ENCODE measurements around the gene HAO2. TPM values are rescaled to one million over a fixed set of nuclear protein-coding genes. Genes with fewer than 3 reads are reported as not detected.

Gene HAO2
- total RNA-seq, 2 experiments from 2014 or later: not detected

DNA sequence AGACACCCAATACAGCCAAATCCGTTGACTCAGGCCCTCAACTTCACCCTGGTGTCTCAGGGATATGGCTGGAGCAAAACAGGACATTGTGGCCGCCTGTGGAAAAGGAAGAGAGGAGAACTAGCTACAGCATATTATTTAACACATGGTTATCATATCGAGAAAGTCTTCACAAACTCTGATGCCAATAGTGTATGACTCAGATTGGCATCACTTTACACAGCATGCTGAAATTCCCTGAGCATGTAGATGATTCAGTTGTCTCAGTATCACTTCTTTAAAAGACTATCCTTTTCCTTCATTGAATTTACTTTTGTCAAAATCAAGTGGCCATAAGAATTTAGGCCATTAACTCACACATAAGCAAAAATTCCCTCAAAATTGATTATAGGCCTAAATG is 66.5 kb downstream of the HAO2 start:
- H3K27ac ChIP-seq (ENCODE audit: low read depth in 1 of 2, low read length in 2 of 2): no peak overlapping the region
- Mint-ChIP-seq H3K36me3 (ENCODE audit: low read depth) (no peaks in the 10 kb centered on the region), H3K27me3 (peaks cover 28% of the 10 kb centered on the region), H3K4me3 (no peak overlapping the region), H3K27ac (no peak overlapping the region), H3K9me3 (no peaks in the 10 kb centered on the region), H3K4me1 (ENCODE audit: low read depth) (no peaks in the 10 kb centered on the region)
- intact Hi-C loops (cut with DNase I, micrococcal nuclease): no loop called here
- H3K36me3 ChIP-seq (ENCODE audit: insufficient read depth, low read length): no peaks in the 10 kb centered on the region
- peaks cover 0 to 5% of the 10 kb centered on the region in 2 experiments for H3K27me3 ChIP-seq (ENCODE audit: control insufficient read depth in 1 of 2, insufficient read depth in 2 of 2, low read length in 2 of 2)
- H3K9me3 ChIP-seq (ENCODE audit: control insufficient read depth in 1 of 2, insufficient read depth in 1 of 2, low read length in 2 of 2): peaks cover 0 to 4% of the 10 kb centered on the region in 2 experiments
- no peak overlapping the region for H3K4me3 ChIP-seq (ENCODE audit: low read length)
- DNase-seq (no peak), ATAC-seq (ENCODE audit: poor library complexity) (no peak)
- H3K4me1 ChIP-seq (ENCODE audit: insufficient read depth, low read length): no peaks in the 10 kb centered on the region
- POLR2A ChIA-PET: no interaction called here
- TF ChIP-seq, protein P1, sequence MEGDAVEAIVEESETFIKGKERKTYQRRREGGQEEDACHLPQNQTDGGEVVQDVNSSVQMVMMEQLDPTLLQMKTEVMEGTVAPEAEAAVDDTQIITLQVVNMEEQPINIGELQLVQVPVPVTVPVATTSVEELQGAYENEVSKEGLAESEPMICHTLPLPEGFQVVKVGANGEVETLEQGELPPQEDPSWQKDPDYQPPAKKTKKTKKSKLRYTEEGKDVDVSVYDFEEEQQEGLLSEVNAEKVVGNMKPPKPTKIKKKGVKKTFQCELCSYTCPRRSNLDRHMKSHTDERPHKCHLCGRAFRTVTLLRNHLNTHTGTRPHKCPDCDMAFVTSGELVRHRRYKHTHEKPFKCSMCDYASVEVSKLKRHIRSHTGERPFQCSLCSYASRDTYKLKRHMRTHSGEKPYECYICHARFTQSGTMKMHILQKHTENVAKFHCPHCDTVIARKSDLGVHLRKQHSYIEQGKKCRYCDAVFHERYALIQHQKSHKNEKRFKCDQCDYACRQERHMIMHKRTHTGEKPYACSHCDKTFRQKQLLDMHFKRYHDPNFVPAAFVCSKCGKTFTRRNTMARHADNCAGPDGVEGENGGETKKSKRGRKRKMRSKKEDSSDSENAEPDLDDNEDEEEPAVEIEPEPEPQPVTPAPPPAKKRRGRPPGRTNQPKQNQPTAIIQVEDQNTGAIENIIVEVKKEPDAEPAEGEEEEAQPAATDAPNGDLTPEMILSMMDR (IDR thresholded peaks at IDR 0.05): no peak
- CTCF ChIA-PET: no interaction called here

DNA sequence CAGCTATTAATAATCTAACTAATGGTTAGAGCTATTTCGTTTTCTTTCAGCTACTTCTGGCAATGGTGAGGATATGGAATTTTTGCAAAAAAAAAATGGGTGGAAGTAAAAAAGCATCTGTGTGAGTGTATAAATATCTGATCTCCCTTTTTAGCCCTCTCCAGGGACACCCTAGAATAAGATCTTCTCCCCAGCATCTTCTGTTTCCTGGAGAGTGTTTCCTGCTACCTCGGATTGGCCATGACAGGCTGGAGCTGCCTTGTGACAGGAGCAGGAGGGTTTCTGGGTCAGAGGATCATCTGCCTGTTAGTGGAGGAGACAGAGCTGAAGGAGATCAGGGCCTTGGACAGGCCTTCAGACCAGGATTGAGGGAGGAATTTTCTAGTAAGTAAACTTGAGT is 70.2 kb downstream of the HAO2 start:
- intact Hi-C loops (cut with DNase I, micrococcal nuclease): no loop called here
- no peaks in the 10 kb centered on the region for H3K36me3 ChIP-seq (ENCODE audit: insufficient read depth, low read length)
- Mint-ChIP-seq H3K27ac (no peak overlapping the region), H3K36me3 (ENCODE audit: low read depth) (no peaks in the 10 kb centered on the region), H3K4me3 (no peak overlapping the region), H3K27me3 (peaks cover 11% of the 10 kb centered on the region), H3K9me3 (no peaks in the 10 kb centered on the region), H3K4me1 (ENCODE audit: low read depth) (no peaks in the 10 kb centered on the region)
- H3K27me3 ChIP-seq (ENCODE audit: control insufficient read depth in 1 of 2, insufficient read depth in 2 of 2, low read length in 2 of 2): no peaks in the 10 kb centered on the region
- H3K9me3 ChIP-seq (ENCODE audit: control insufficient read depth in 1 of 2, insufficient read depth in 1 of 2, low read length in 2 of 2): peaks cover 0 to under 1% of the 10 kb centered on the region in 2 experiments
- H3K4me1 ChIP-seq (ENCODE audit: insufficient read depth, low read length): no peaks in the 10 kb centered on the region
- ChIA-PET POLR2A (no interaction called here), CTCF (no interaction called here)
- no peak for DNase-seq
- no peak overlapping the region for H3K4me3 ChIP-seq (ENCODE audit: low read length)
- H3K27ac ChIP-seq (ENCODE audit: low read depth in 1 of 2, low read length in 2 of 2): no peak overlapping the region
- no peak for ATAC-seq (ENCODE audit: poor library complexity)
- TF ChIP-seq, protein P1 (IDR thresholded peaks at IDR 0.05): no peak

DNA sequence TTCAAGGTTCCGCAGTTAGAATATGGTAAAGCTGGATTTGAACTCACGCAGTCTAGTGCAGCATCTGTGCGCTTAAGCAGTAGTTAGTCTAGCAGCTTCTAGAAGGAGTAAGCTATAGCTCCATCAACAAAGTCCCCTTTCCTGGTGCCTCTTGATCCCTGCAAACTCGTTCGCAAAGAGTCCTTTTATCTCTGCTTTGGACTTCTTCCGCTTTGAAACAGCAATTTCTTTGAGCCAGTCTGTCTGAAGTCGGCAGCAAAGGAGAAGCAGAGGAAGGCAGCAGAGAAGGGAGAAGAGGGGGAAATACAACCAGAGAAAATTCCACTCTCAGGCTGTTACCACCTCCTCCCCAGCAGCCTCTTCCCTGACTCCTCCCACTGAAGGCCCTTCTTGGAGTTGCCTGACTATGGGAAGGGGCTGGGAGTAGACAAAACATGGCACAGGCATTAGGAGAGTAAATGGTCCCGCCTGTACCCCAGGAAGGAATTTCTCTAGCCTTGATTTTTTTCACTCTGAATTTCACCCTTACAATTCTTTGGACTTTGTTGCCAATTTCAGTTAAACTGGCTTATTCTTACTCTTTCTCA is 72.2 kb downstream of the HAO2 start:
- H3K27ac ChIP-seq (ENCODE audit: low read depth in 1 of 2, low read length in 2 of 2): no peak overlapping the region

More for the DNA sequence above, 72.2 kb downstream of the HAO2 start:
- DNase-seq (no peak), ATAC-seq (ENCODE audit: poor library complexity) (no peak)
- POLR2A ChIA-PET: no interaction called here
- no peaks in the 10 kb centered on the region for H3K4me1 Mint-ChIP-seq (ENCODE audit: low read depth)
- no peaks in the 10 kb centered on the region for H3K9me3 ChIP-seq (ENCODE audit: control insufficient read depth in 1 of 2, insufficient read depth in 1 of 2, low read length in 2 of 2)
- no peaks in the 10 kb centered on the region for H3K9me3 Mint-ChIP-seq
- H3K4me3 ChIP-seq (ENCODE audit: low read length): no peak overlapping the region
- H3K27ac Mint-ChIP-seq: no peak overlapping the region
- H3K36me3 ChIP-seq (ENCODE audit: insufficient read depth, low read length): no peaks in the 10 kb centered on the region
- H3K4me1 ChIP-seq (ENCODE audit: insufficient read depth, low read length): no peaks in the 10 kb centered on the region
- peaks cover 15% of the 10 kb centered on the region for H3K27me3 Mint-ChIP-seq
- CTCF ChIA-PET: no interaction called here
- TF ChIP-seq, protein P1 (IDR thresholded peaks at IDR 0.05): no peak
- intact Hi-C loops (cut with DNase I, micrococcal nuclease): no loop called here
- no peaks in the 10 kb centered on the region for H3K27me3 ChIP-seq (ENCODE audit: control insufficient read depth in 1 of 2, insufficient read depth in 2 of 2, low read length in 2 of 2)
- H3K4me3 Mint-ChIP-seq: no peak overlapping the region
- no peaks in the 10 kb centered on the region for H3K36me3 Mint-ChIP-seq (ENCODE audit: low read depth)
